Measurements from ENCODE around the gene LPP. TPM values are rescaled to one million over a fixed set of nuclear protein-coding genes. Genes with fewer than 3 reads are reported as not detected.

LPP gene
- polyA plus RNA-seq, 3 donors = 14.1 to 23.2 (median 15.3) TPM

GRCh38 chr3:188383748-188384147, 229.8 kb downstream of the LPP start:
- no peaks in the 10 kb centered on the region for H3K9me3 ChIP-seq (replicated peaks in 1 of 2; ENCODE audit: control insufficient read depth in 1 of 2, insufficient read depth in 1 of 2, low read length in 2 of 2)
- peaks cover 34 to 41% of the 10 kb centered on the region in 2 donors for H3K4me1 ChIP-seq (ENCODE audit: control insufficient read depth in 1 of 2, insufficient read depth in 2 of 2, low read length in 2 of 2)
- no peaks in the 10 kb centered on the region for H3K36me3 ChIP-seq (replicated peaks in 1 of 2; ENCODE audit: control insufficient read depth in 1 of 2, insufficient read depth in 2 of 2, low read length in 2 of 2)
- H3K79me2 ChIP-seq (ENCODE audit: insufficient read depth, low read length) = no peaks in the 10 kb centered on the region
- Mint-ChIP-seq H3K4me3 (no peak overlapping the region), H3K36me3 (peaks cover 4% of the 10 kb centered on the region in 2 donors), H3K27me3 (ENCODE audit: low read depth in 3 of 3) (no peaks in the 10 kb centered on the region), H3K27ac (peak overlapping the region in 1 of 7 donors; percentile 62), H3K4me1 (peaks cover 33% of the 10 kb centered on the region), H3K9me3 (no peaks in the 10 kb centered on the region)
- H3K27me3 ChIP-seq (ENCODE audit: control insufficient read depth in 2 of 2, insufficient read depth in 2 of 2, low read length in 2 of 2) = no peaks in the 10 kb centered on the region
- no peak overlapping the region for H3K4me3 ChIP-seq (replicated peaks in 1 of 3; ENCODE audit: low read depth in 2 of 3, low read length in 3 of 3)
- H2AFZ ChIP-seq (ENCODE audit: insufficient read depth, low read depth, low read length, poor library complexity, severe bottlenecking) = no peak overlapping the region
- no peak for DNase-seq
- WGBS (ENCODE audit: insufficient coverage) = no CpG with 5 or more reads among the region's 3 CpGs
- H4K20me1 ChIP-seq (ENCODE audit: insufficient read depth, low read length) = no peaks in the 10 kb centered on the region
- TF ChIP-seq CTCF (IDR thresholded peaks at IDR 0.05) = no peak
- no peak overlapping the region for H3K4me2 ChIP-seq (replicated peaks; ENCODE audit: extremely low read depth, low read length, poor library complexity, severe bottlenecking)
- intact Hi-C loops (cut with micrococcal nuclease) = no loop called here
- H3K27ac ChIP-seq (ENCODE audit: low read depth in 1 of 2, low read length in 2 of 2) = no peak overlapping the region
- H3K9ac ChIP-seq (ENCODE audit: insufficient read depth, low read length, poor library complexity, severe bottlenecking) = no peak overlapping the region

GRCh38 chr3:188385295-188385694, 231.3 kb downstream of the LPP start:
- Histone ChIP-seq H3K4me3 (replicated peaks in 1 of 3; ENCODE audit: low read depth in 2 of 3, low read length in 3 of 3) (no peak overlapping the region), H3K9ac (ENCODE audit: insufficient read depth, low read length, poor library complexity, severe bottlenecking) (no peak overlapping the region), H3K36me3 (replicated peaks in 1 of 2; ENCODE audit: control insufficient read depth in 1 of 2, insufficient read depth in 2 of 2, low read length in 2 of 2) (no peaks in the 10 kb centered on the region), H3K9me3 (replicated peaks in 1 of 2; ENCODE audit: control insufficient read depth in 1 of 2, insufficient read depth in 1 of 2, low read length in 2 of 2) (no peaks in the 10 kb centered on the region), H3K4me1 (ENCODE audit: control insufficient read depth in 1 of 2, insufficient read depth in 2 of 2, low read length in 2 of 2) (peaks cover 49 to 57% of the 10 kb centered on the region in 2 donors), H2AFZ (ENCODE audit: insufficient read depth, low read depth, low read length, poor library complexity, severe bottlenecking) (peak overlapping the region; percentile 9), H3K27me3 (ENCODE audit: control insufficient read depth in 2 of 2, insufficient read depth in 2 of 2, low read length in 2 of 2) (no peaks in the 10 kb centered on the region), H4K20me1 (ENCODE audit: insufficient read depth, low read length) (no peaks in the 10 kb centered on the region), H3K4me2 (replicated peaks; ENCODE audit: extremely low read depth, low read length, poor library complexity, severe bottlenecking) (peak overlapping the region; percentile 29), H3K79me2 (ENCODE audit: insufficient read depth, low read length) (no peaks in the 10 kb centered on the region), H3K27ac (ENCODE audit: low read depth in 1 of 2, low read length in 2 of 2) (peak overlapping the region; percentile 70 to 71)
- Mint-ChIP-seq H3K4me1 (peaks cover 48% of the 10 kb centered on the region), H3K27ac (peak overlapping the region; percentile 85 to 98 (median 93)), H3K4me3 (peak overlapping the region; percentile 0 to 43), H3K36me3 (peaks cover 2 to 9% of the 10 kb centered on the region in 2 donors), H3K27me3 (ENCODE audit: low read depth in 3 of 3) (no peaks in the 10 kb centered on the region), H3K9me3 (no peaks in the 10 kb centered on the region)
- intact Hi-C loops (cut with micrococcal nuclease) = no loop called here
- DNase-seq = peak; percentile 57 to 94 (median 71)
- WGBS (ENCODE audit: insufficient coverage) = no CpG with 5 or more reads among the region's 4 CpGs
- TF ChIP-seq CTCF (IDR thresholded peaks at IDR 0.05) = no peak

All from CD14-positive monocyte (primary cell).